RWPE1 (cell line): ENCODE results near the gene F3.

Experiments used
- CTCF ChIA-PET: fragments of 350-600 bp; sonication (Branson Sonifier 250); formaldehyde crosslinking; extraction: SDS; loops from one replicate; lab custom pipeline; 2021; lab: Yijun Ruan, JAX
- POLR2A ChIA-PET: fragments of 400-600 bp; formaldehyde crosslinking; extraction: SDS; loops from one replicate; lab custom pipeline; 2020; ENCODE audit warnings: antibody characterized with exemption; ENCODE audit not compliant: low non-redundant PET; lab: Yijun Ruan, JAX
- DNase-seq: peaks from one replicate; pipeline ENCODE4 v3.0.0; 2012; ENCODE audit warnings: low spot score
- H3K27ac ChIP-seq: fragments of 450-650 bp; 2 replicates; pipeline ENCODE4 v1.5.1; 2017
- TF ChIP-seq, protein P1 (sequence below): fragments of 450-650 bp; conservative IDR thresholded peaks from 2 replicates; pipeline ENCODE4 v1.5.1; 2017; ENCODE audit warnings: low read depth, mild to moderate bottlenecking

F3 gene

DNA sequence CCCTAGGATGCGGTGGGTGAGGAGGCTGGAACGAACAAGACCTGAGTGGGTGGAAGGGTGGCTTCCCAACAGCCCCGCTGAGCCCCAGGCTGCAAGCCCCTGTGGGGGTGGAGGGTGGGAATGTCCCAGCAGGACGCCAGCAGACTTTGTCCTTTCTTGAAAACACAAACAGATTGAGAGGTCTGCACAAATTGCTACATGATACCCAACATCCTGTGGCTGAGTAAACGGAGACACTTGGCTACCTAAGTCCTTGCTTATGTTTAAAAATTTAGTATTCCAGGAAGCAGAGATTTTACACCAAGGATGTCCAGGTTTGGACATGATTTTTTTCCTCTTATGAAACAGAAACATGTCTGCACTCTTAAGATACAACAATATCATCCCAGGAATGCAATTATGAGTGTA lies 11.8 kb upstream of the F3 start:
- DNase-seq: no peak
- ChIA-PET POLR2A (no interaction called here), CTCF (no interaction called here)
- H3K27ac ChIP-seq: peak overlapping the region; percentile 90
- TF ChIP-seq, protein P1, sequence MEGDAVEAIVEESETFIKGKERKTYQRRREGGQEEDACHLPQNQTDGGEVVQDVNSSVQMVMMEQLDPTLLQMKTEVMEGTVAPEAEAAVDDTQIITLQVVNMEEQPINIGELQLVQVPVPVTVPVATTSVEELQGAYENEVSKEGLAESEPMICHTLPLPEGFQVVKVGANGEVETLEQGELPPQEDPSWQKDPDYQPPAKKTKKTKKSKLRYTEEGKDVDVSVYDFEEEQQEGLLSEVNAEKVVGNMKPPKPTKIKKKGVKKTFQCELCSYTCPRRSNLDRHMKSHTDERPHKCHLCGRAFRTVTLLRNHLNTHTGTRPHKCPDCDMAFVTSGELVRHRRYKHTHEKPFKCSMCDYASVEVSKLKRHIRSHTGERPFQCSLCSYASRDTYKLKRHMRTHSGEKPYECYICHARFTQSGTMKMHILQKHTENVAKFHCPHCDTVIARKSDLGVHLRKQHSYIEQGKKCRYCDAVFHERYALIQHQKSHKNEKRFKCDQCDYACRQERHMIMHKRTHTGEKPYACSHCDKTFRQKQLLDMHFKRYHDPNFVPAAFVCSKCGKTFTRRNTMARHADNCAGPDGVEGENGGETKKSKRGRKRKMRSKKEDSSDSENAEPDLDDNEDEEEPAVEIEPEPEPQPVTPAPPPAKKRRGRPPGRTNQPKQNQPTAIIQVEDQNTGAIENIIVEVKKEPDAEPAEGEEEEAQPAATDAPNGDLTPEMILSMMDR: no peak

DNA sequence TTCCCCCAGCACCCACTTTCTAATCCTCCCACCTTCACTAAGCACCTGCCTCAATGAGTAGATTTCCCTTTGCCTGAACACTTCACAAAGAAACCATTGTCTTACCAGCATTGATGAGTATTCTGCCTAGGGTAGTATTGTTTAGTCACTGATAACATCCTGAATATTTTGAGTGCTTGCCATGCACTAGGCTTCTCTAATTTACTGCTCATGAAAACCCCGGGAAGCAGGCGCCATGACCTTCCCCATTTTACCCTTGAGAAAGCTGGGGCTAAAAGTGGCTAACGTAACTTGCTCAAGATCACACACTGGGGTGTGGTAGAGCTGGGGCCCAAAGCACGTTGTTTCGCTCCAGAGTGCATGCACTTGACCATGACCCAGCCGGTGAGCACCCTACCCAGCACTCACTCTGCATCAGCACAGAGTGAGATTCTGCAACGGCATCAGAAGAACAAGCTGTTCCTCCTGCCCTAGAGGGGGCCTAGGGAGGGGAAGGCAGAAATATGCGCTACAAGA lies 10.6 kb upstream of the F3 start:
- CTCF ChIA-PET: no interaction called here
- TF ChIP-seq, protein P1: no peak
- no peak for DNase-seq
- POLR2A ChIA-PET: no interaction called here
- no peak overlapping the region for H3K27ac ChIP-seq

DNA sequence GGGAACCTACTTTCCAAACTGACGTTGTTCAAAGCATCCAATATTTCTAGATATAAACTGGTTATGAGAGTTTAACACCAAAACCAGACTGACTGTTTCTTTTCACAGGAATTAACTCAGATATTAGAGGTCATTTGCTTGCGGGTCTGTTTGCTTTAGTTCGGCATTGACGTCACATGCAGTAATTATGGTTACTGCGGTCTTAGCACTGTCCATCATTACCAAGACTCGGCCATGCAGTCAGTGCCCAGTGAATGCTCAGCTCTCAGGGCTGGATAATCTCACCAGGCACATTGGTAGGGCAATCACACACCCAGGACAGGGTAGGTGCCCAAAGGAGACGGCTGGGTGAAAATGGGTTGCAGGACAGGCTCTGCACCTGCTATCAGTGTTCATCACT lies 9.9 kb upstream of the F3 start:
- TF ChIP-seq, protein P1: no peak
- H3K27ac ChIP-seq: no peak overlapping the region
- DNase-seq: no peak
- ChIA-PET POLR2A (no interaction called here), CTCF (no interaction called here)

DNA sequence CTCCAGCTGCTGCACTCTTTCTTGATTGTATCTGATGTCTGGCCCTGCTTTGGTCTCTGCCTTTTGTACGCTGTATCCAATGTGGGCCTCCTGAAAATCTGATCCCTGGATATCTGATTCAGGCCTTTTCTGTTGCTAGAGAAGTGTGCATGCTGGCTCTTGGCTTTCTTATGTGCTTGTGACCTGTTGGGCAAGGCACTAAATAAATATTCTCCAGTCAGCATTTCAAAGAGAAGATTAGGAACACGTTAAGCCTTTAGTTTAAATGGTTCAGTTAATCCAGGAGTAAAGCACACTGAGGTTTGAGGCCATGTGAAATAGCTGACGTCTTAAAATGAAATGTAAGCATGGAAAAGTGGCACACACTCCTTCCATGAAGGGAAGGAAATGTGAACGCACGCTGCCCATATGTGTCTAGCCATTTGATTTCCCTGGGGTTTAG lies 9.3 kb upstream of the F3 start:
- TF ChIP-seq, protein P1: no peak
- DNase-seq: no peak
- H3K27ac ChIP-seq: no peak overlapping the region
- ChIA-PET POLR2A (no interaction called here), CTCF (no interaction called here)

DNA sequence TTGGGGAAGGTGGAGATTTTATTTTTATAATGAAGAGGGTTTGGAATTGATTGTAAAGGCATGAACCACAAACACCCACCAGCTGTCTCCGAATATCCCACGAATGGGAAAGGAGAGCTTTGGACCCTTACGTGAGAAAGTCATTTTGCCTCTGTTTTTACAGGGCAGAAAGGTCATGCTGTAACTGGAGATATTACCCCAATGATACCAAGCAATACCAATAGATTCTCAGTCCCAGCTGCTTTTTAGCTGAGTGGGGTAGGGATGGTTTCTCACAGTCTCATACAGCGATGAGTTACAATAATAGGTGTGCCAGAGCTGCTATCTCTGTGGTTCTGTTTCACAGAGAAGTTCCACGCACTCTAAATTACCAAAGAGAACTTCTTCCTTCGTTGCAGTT lies 8.8 kb upstream of the F3 start:
- DNase-seq: no peak
- CTCF ChIA-PET: interaction anchor here (0.6 kb wide), 2 partner anchors 20 to 251 kb away, joined by 3 to 5 read pairs; no protein-coding TSS in a partner anchor
- POLR2A ChIA-PET: no interaction called here
- no peak overlapping the region for H3K27ac ChIP-seq
- TF ChIP-seq, protein P1: no peak

DNA sequence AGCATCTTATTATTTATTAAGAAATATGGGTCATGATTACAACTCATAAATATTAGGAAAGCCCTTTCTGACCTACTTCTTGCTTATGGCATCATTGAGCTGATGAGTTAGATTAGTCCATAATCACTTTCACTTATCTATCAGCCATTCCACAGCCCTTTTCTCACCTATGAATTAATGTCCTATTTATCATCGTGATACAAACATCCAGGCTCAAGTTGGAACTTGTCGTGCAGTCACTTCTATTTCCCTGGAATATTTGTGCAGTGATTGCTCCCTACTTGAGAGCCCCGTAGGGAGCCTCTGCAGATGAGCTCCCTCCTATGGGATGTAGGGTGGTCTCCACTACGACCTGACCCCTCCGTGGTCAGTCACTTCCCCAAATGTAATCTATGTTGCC lies 8.1 kb upstream of the F3 start:
- no peak overlapping the region for H3K27ac ChIP-seq
- ChIA-PET POLR2A (no interaction called here), CTCF (interaction anchor here (0.6 kb wide), 3 partner anchors 21 to 251 kb away, joined by 3 to 5 read pairs (median 3); no protein-coding TSS in a partner anchor)
- peak; percentile 66 for DNase-seq
- TF ChIP-seq, protein P1: no peak
